Tibial nerve (tissue), 4 donors: ENCODE data around the gene METAP1D. TPM values are rescaled to one million over a fixed set of nuclear protein-coding genes. Genes with fewer than 3 reads are reported as not detected.

Experiments used
- DNase-seq, 2 donors: peaks; one replicate each; pipeline ENCODE4 v3.0.0-alpha.2; 2019; ENCODE audit warnings: low spot score in 2 of 2
- H3K27ac ChIP-seq, 4 donors: fragments of 200-600 bp; sonication (generic) in 3 of 4; one replicate each; pipeline ENCODE4 v1.5.1; 2017 to 2019; ENCODE audit warnings: mild to moderate bottlenecking in 1 of 4
- H3K27me3 ChIP-seq, 2 donors: fragments of 200-600 bp; sonication (generic) in 1 of 2; one replicate each; pipeline versions ENCODE4 v1.5.1 to v1.6.0; 2017 to 2019
- H3K36me3 ChIP-seq, 3 donors: fragments of 200-600 bp; sonication (generic); one replicate each; pipeline ENCODE4 v1.5.1; 2018 to 2019
- H3K4me1 ChIP-seq, 4 donors: fragments of 200-600 bp; sonication (generic) in 3 of 4; one replicate each; pipeline ENCODE4 v1.5.1; 2017 to 2019
- H3K4me3 ChIP-seq, 4 donors: fragments of 200-600 bp; sonication (generic) in 3 of 4; one replicate each; pipeline ENCODE4 v1.5.1; 2017 to 2019; ENCODE audit warnings: mild to moderate bottlenecking in 1 of 4, moderate library complexity in 1 of 4
- H3K9me3 ChIP-seq, 4 donors: fragments of 200-600 bp; sonication (generic) in 3 of 4; one replicate each; pipeline ENCODE4 v1.5.1; 2017 to 2019
- EP300 ChIP-seq, 2 donors: sonication (generic); formaldehyde crosslinking; IDR thresholded peaks; one replicate each; pipeline ENCODE4 v1.6.1; 2017; ENCODE audit warnings: antibody characterized with exemption in 2 of 2, mild to moderate bottlenecking in 1 of 2
- POLR2A ChIP-seq, 2 donors: fragments of 450-650 bp; IDR thresholded peaks; one replicate each; pipeline ENCODE4 v1.6.1; 2017; ENCODE audit warnings: antibody characterized with exemption in 2 of 2, mild to moderate bottlenecking in 2 of 2, moderate library complexity in 2 of 2
- whole genome bisulfite sequencing, 2 donors: methylation state at CpG; one replicate each; pipeline ENCODE4 v1.1.5; 2018; 5-methylcytosine and 5-hydroxymethylcytosine counted together
- total RNA-seq, 4 donors: library from RNA; depleted of rRNA; stranded (reverse); fragments of >200 nt; gene quantifications; one replicate each; pipeline ENCODE4 v1.1.0, GENCODE V29; 2016
- TF ChIP-seq, protein P1 (sequence below), 5 experiments: fragments of 200-600 bp in 3 of 5; fragments of 450-650 bp in 2 of 5; sonication (generic) in 3 of 5; IDR thresholded peaks; one replicate each; pipeline ENCODE4 v1.5.1; 2016 to 2019; ENCODE audit warnings: antibody characterized with exemption in 5 of 5, mild to moderate bottlenecking in 3 of 5, moderate library complexity in 2 of 5

The METAP1D gene
- total RNA-seq, 4 donors from 2014 or later, result 9.4 to 28.4 (median 14.7) TPM

DNA sequence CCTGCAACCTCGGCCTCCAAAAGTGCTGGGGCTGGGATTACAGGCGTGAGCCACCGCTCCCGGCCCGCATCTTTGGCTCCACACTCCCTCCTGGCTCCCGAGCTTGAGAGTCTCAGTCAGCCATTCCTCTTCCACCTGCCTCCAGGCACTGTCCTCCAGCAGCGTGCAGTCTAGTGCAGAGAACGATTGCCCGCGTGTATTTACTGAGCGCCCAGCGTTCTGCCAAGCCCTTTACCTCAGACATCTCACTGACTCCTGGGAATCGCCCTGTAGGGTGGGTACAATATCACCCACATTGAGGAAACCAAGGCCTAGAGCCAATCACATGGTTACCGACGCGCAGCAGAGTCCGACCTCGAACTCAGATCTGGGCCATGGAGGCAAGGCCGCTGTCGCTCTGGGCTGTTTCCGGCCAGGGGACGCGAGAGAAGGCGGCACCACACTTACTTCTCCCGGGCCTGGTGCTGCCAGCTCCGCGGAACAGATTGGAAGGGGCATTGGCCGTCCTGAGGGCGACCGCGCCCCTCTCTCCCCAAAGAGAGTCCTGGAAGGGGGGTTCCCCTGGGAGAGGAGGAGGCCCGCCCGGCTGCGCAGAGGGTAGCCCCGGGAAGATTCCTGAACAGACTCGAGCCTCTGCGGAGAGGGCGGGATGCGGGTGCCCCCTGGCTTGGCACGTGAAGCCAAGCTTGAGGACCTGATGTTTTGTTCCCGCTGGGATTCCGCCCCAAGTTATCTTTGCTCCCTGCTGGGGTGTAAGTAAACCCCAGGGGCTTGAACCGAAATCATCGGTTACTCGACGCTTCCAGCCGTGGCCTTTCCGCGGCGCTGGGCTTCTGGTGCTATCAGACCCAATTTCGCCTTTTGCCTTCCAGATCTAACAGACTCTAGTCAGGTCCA lies 108.2 kb downstream of the METAP1D start:
- Histone ChIP-seq H3K4me1 (peaks cover 0 to 33% (median 14%) of the 10 kb centered on the region in 4 donors), H3K27ac (no peak overlapping the region), H3K4me3 (no peak overlapping the region), H3K9me3 (no peaks in the 10 kb centered on the region), H3K27me3 (peaks cover 4 to 83% of the 10 kb centered on the region in 2 donors), H3K36me3 (no peaks in the 10 kb centered on the region)
- TF ChIP-seq EP300 (IDR thresholded peaks at IDR 0.05) (no peak), POLR2A (IDR thresholded peaks at IDR 0.05) (no peak)
- TF ChIP-seq, protein P1, sequence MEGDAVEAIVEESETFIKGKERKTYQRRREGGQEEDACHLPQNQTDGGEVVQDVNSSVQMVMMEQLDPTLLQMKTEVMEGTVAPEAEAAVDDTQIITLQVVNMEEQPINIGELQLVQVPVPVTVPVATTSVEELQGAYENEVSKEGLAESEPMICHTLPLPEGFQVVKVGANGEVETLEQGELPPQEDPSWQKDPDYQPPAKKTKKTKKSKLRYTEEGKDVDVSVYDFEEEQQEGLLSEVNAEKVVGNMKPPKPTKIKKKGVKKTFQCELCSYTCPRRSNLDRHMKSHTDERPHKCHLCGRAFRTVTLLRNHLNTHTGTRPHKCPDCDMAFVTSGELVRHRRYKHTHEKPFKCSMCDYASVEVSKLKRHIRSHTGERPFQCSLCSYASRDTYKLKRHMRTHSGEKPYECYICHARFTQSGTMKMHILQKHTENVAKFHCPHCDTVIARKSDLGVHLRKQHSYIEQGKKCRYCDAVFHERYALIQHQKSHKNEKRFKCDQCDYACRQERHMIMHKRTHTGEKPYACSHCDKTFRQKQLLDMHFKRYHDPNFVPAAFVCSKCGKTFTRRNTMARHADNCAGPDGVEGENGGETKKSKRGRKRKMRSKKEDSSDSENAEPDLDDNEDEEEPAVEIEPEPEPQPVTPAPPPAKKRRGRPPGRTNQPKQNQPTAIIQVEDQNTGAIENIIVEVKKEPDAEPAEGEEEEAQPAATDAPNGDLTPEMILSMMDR (IDR thresholded peaks at IDR 0.05), result no peak
- no peak for DNase-seq
- 34 to 43% methylated on average over 36 to 51 of the region's 51 CpGs for WGBS, 2 donors

DNA sequence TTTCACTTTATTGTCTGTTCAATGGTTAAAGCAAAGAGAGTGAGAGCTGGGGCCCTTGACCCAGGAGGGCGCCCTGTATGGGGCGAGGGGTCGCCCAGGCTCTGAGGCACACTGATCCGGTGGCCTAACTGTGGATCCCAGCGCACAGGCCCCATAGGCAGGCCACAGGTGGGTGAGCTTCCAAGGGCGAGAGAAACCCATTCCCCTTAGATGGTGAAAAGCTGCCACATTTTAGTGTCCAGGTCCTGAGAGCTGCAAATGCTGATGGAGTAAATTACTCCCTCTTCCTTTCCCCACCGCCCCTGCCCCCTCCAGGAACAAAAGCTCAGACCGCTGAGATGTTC lies 108.8 kb downstream of the METAP1D start:
- TF ChIP-seq POLR2A (IDR thresholded peaks at IDR 0.05) (no peak), EP300 (IDR thresholded peaks at IDR 0.05) (no peak)
- TF ChIP-seq, protein P1 (IDR thresholded peaks at IDR 0.05), result no peak
- no peak overlapping the region for H3K27ac ChIP-seq
- H3K4me3 ChIP-seq, result no peak overlapping the region
- peaks cover 0 to 27% (median 11%) of the 10 kb centered on the region in 4 donors for H3K4me1 ChIP-seq
- H3K9me3 ChIP-seq, result no peaks in the 10 kb centered on the region
- H3K36me3 ChIP-seq, result no peaks in the 10 kb centered on the region
- WGBS, 2 donors, result 39 to 53% methylated on average over 8 of the region's 8 CpGs
- DNase-seq, result no peak
- H3K27me3 ChIP-seq, result peaks cover 4 to 77% of the 10 kb centered on the region in 2 donors

DNA sequence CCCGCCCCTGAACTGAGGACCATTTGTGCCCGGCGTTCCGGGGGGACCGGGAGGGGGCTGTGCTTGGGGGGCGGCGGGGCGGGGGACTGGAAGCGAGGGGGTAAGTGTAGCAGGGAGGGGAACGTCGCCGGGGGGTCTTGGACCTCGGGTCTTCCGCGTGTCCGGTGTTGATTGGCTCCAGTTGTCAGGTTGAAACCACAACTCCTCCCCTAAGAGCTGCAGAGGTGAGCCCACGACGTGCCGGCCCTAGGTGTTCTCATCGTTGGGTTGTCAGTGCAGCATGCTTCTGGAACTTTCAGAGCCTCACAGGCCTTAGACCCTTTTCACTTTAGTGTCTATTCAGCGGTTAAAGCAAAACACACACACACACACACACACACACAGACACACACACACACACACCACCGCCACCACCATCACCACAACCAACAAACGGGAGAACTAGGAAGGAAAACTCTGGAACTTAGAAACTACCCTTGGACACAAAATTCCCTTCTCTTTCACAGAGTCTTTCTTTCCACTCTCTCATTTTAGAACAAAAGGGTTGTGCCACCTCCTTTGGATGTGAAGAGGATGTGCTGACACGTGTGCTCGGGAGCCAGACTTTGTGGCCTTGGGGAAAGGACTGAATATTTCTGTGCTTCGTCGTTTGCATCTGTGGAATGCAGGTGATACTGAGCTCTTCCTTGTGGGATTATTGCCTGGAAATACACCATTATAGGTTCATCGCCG lies 109.7 kb downstream of the METAP1D start:
- 44 to 48% methylated on average over 29 of the region's 29 CpGs for WGBS, 2 donors
- H3K4me3 ChIP-seq, result no peak overlapping the region
- TF ChIP-seq EP300 (IDR thresholded peaks at IDR 0.05) (no peak), POLR2A (IDR thresholded peaks at IDR 0.05) (no peak)
- TF ChIP-seq, protein P1 (IDR thresholded peaks at IDR 0.05), result no peak
- no peaks in the 10 kb centered on the region for H3K9me3 ChIP-seq
- DNase-seq, result no peak
- H3K27me3 ChIP-seq, result peaks cover 4 to 68% of the 10 kb centered on the region in 2 donors
- peaks cover 0 to 22% (median 10%) of the 10 kb centered on the region in 4 donors for H3K4me1 ChIP-seq
- no peaks in the 10 kb centered on the region for H3K36me3 ChIP-seq
- H3K27ac ChIP-seq, result no peak overlapping the region

DNA sequence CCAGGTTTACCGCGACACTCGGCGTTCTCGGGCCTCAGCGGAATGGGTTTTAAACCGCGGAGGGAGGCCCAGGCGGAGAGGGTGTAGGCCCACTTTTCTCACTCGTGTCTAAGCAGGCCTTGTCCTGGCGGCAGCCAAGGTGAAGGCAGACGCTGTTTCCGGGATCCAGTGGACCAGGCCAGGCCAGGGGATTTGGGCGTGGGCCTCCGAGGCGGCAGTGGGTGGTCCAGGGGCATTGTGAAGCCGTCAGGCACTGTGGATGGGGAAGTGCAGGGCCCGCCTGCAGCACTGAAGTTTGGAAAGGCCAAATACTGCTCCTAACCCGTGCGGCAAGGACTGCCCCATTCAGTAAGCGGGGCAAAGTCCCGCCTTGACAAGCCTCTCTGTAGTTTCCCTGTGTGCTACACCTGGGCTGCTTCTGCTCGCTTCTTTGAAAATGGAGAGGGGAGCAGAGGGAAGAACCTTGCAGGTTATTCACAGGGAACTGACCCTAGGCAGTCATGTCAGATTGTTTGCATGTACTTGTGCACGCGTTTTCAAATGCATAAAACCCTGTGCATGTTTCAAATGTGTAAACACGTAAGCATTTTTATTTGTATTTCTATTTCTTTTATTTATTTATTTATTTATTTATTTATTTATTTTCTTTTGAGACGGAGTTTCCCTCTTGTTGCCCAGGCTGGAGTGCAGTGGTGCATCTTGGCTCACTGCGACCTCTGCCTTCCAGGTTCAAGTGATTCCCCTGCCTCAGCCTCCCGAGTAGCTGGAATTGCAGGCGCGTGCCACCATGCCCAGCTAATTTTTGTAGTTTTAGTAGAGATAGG lies 110.4 kb downstream of the METAP1D start:
- 72 to 76% methylated on average over 27 to 31 of the region's 31 CpGs for WGBS, 2 donors
- no peak for DNase-seq
- H3K27ac ChIP-seq, result no peak overlapping the region
- no peak overlapping the region for H3K4me3 ChIP-seq
- peaks cover 0 to 22% (median 10%) of the 10 kb centered on the region in 4 donors for H3K4me1 ChIP-seq
- H3K9me3 ChIP-seq, result no peaks in the 10 kb centered on the region
- TF ChIP-seq EP300 (IDR thresholded peaks at IDR 0.05) (no peak), POLR2A (IDR thresholded peaks at IDR 0.05) (no peak)
- TF ChIP-seq, protein P1 (IDR thresholded peaks at IDR 0.05), result no peak
- H3K27me3 ChIP-seq, result peaks cover 4 to 60% of the 10 kb centered on the region in 2 donors
- no peaks in the 10 kb centered on the region for H3K36me3 ChIP-seq
